Uterus (tissue), 2 donors: ENCODE measurements around the gene MCU.

ENCODE experiments used
- POLR2A ChIP-seq, 2 donors: fragments of 450-650 bp; IDR thresholded peaks; one replicate each; pipeline ENCODE4 v1.6.1; 2016; ENCODE audit warnings: antibody characterized with exemption in 2 of 2, mild to moderate bottlenecking in 1 of 2, moderate library complexity in 1 of 2
- TF ChIP-seq, protein P1 (sequence below), 4 experiments: fragments of 200-600 bp in 2 of 4; fragments of 450-650 bp in 2 of 4; sonication (generic) in 2 of 4; IDR thresholded peaks; one replicate each; pipeline ENCODE4 v1.5.1; 2016 to 2019; ENCODE audit warnings: antibody characterized with exemption in 4 of 4, mild to moderate bottlenecking in 2 of 4, moderate library complexity in 1 of 4

DNA sequence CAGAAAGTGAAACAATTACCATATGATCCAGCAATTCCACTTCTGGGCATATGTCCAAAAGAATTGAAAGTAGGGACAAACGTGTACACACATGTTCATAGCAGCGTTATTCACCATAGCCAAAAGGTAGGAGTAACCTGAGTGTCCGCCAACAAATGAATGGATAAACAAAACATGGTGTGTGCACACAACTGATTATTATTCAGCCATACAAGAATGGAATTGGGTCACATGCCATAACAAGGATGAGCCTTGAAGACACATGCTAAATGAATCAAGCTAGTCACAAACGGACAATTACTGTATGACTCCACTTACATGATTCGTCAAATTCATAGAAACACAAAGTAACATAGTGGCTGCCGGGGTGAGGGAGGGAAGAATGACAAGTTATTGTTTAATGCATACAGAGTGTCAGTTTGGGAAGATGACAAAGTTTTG lies 197.5 kb downstream of the MCU start:
- TF ChIP-seq, protein P1, sequence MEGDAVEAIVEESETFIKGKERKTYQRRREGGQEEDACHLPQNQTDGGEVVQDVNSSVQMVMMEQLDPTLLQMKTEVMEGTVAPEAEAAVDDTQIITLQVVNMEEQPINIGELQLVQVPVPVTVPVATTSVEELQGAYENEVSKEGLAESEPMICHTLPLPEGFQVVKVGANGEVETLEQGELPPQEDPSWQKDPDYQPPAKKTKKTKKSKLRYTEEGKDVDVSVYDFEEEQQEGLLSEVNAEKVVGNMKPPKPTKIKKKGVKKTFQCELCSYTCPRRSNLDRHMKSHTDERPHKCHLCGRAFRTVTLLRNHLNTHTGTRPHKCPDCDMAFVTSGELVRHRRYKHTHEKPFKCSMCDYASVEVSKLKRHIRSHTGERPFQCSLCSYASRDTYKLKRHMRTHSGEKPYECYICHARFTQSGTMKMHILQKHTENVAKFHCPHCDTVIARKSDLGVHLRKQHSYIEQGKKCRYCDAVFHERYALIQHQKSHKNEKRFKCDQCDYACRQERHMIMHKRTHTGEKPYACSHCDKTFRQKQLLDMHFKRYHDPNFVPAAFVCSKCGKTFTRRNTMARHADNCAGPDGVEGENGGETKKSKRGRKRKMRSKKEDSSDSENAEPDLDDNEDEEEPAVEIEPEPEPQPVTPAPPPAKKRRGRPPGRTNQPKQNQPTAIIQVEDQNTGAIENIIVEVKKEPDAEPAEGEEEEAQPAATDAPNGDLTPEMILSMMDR (IDR thresholded peaks at IDR 0.05) = no peak
- no peak for TF ChIP-seq POLR2A (IDR thresholded peaks at IDR 0.05)
